SIG-M5 (cell line): Measurements from ENCODE around the gene RPRD2.
"Not testable (repeated sequence)": the region's sequence is repeated elsewhere in the genome, so short reads cannot be mapped to it uniquely, and the experiment has no call there.

Experiments used
- DNase-seq: peaks from one replicate; lab custom pipeline; 2025; lab: John Stamatoyannopoulos, UW

The RPRD2 gene

DNA sequence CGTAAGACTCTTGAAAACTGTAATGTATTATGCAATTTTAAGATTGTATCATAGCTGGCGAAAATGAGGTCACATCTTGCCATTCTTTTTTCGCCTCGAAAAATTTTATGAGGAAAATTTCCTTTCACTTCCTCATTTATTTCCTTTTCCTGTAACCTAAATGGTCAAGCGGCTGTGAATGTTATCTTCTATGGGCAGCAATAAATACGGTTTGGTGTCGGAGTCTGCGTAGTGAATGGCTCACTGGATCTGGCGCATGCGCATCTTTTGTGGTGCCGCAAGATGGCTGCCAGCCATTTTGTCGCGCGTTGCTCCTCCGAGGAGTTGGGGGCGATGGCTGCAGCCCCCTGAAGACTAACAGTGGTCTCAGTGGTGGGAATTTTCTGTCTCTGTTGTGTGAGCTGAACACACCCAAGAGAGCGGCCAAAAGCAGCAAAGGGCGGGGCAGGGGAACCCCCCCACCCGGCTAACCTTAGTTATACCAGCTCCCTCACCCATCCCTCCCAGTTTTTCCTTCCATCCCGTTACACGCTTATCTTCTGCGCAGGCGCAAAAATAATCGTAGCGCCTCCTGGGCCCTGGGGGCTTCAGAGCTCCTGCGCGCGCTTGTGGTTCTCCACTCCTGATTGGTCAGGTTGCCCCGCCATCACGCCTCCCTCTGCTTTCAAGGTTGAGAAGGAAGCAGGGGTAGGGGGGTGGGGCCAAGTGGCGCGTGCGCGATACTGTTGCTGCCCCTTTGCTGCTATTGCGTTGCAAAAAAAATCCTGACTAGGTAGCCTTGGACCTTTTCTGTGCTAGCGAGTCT lies at the start of gene RPRD2:
Gene RPRD2, plus strand, starts transcription at position 722 of the 805 bp plus-strand sequence. CDS start 568 bp downstream, outside the sequence.
- DNase-seq, result peak; percentile 98

GRCh38 chr1:150314691-150315090 lies 49.3 kb upstream of the RPRD2 start:
- not testable (repeated sequence) for DNase-seq

DNA sequence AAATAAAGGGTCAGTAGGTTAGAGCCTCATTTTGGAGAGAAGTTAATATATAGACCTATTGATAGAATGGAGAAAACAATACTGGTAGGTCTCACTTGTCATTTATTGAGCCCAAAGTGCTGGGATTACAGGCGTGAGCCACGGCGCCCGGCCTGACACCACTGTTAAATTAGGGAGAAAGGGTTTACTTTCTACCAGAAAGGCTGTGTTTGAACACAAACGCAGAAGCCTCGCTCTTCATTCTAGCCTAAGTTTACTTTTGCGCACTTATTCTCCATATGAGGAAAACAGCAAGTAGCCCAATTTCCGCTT lies 43.3 kb upstream of the RPRD2 start:
- DNase-seq, result no peak

DNA sequence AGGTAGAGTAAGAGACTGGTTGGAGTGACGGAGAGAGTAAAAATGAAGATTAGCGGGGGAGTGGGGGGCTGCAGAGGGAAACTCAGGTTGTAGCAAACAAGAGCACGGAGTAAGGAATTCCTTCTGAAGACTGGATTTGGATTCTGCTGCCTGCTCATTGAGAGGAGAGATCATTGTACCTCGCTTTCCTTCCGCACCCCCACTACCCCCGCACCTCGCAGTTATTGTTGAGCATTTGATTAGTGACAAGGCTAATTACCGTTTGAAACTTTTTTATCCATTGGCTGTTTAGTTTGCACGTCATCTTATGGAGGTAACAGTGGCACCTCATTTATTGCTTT lies 42.2 kb upstream of the RPRD2 start:
- no peak for DNase-seq

- peak; percentile 96 for DNase-seq
These were observed 41.6 kb upstream of the RPRD2 start for GRCh38 chr1:150322310-150322709.

DNA sequence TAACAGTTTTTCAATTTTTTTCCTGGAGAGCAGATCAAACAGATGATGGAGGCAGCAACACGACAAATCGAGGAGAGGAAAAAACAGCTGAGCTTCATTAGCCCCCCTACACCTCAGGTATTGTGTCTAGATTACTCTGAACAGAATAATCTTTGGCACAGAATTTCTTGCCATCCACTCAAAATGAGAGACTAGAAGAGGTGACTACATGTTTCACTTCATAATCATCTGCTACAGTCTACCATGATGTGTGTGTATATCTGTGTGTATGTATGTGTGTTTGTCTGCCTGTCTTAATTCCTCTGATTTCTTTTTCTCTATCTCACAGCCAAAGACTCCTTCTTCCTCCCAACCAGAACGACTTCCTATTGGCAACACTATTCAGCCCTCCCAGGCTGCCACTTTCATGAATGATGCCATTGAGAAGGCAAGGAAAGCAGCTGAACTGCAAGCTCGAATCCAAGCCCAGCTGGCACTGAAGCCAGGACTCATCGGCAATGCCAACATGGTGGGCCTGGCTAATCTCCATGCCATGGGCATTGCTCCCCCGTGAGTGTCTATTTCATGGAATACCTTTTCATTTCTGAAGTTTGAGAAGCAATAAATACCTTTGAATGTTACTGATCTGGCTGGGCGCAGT lies 31.2 kb upstream of the RPRD2 start:
- no peak for DNase-seq

DNA sequence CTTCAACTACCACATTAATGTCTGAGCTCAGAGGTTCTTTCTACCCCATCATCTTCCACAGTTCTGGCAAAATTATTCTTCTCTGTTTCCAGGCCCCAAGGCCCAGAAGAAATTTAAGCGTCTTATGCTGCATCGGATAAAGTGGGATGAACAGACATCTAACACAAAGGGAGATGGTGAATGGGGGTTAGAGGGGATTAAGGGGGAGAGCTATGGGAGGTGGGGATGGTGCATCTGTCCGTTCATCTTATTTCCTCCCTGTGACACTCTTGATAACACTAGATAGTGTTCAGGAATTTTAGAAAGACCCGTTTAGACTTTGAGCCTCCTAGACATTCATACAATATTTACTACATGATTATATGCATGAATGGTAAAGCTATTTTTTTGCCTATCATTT lies 17.6 kb upstream of the RPRD2 start:
- DNase-seq, result no peak

GRCh38 chr1:150352866-150353265 lies 11.1 kb upstream of the RPRD2 start:
- no peak for DNase-seq

DNA sequence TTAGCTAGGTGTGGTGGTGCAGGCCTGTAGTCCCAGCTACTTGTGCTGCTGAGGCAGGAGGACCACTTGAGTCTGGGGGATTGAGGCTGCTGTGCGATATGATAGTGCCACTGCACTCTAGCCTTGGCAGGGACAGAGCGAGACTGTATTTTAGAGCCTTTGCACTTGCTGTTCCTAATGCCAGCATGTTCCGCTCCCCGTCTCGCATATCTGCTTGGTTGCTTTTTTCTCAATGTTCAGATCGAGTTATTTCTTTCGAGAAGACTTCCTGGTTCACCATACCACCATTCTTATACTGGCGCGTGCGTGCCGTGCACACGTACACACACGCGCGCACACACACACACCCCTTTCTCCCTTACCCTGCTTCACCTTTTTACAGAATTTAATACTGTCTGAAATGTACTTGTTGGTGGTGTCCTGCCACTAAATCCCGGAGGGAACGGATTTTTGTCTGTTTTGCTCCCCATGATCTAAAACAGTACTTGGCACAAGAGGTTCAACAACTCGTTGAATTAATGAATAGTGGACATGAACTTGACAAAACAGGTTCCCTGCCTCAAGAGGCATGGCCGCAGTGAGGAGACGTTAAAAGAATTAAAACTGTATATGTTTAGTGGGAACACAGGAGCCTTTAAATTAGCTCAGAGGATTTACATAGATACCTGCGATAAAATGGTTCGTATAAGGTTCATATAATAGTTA lies 1.1 kb upstream of the RPRD2 start:
- DNase-seq, result no peak

DNA sequence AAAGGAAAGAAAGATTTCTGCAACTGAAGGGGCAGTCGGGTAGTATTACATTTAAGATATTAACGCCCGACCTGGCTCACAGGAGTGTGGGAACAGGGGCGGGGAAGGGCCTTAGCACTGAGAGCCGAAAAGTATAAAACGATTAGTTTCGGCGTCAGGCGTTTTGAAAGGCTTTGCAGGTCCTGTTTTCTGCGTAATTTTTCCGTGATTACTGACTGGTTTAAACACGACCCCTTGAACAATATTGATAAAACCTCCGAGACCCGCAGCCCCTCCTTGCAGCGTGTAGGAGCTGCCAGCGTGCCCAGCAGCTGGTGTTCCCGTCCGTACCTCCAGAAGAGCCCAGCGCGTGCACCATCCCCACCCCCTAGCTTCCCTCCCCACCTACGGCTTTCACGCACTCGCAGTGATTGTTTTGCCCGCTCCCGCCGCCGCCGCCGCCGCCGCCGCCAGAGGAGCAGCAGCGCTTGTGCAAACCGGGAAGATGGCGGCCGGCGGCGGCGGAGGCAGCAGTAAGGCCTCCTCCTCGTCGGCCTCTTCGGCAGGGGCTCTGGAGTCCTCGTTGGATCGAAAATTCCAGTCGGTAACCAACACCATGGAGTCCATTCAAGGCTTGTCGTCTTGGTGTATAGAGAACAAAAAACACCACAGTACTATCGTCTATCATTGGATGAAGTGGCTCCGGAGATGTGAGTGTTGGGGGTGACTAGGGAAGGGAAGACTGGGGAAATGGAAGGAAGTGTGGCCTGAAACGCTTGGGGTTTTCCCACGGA lies 470 bp downstream of the RPRD2 start:
- no peak for DNase-seq

GRCh38 chr1:150365941-150366340 lies 2.0 kb downstream of the RPRD2 start:
- no peak for DNase-seq

DNA sequence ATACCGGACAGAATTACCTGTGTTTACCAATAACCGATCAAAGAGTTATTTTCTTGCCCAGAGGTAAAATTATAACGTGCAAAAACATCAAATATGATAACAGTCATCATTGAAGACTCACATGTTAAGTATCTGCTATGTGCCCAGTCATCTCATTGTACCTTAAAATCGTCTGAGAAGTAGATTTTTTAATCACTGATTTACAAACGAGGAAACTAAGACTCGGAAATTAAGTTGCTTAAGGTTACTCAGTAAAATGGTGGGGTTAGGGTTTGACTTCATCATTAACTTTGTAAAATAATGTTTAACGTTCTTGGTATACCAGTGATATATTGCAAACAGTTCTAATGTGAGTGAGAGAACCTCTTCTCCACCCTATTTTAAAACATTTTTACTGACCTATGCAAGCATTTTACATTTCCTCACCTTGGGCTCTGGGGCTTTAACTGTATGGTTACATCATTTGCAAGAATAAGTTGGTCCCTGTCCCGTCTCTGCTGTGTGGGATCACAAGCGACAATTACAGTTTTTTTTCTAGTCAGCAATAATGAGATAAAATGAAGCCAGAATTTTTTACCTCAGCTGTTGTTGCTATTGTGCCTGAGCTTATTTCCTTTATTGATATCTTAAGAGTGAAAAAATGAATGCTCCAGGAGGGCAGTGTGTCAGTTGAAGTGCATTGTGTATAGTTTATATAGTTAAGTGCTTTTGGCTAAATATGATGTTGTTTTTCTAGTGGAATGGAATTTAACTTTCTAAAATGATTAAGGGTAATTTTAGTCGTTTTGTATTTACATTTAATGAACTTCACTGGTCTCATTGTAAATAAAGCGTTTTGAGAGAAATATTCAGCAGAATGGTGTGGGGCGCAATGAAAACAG lies 2.7 kb downstream of the RPRD2 start:
- no peak for DNase-seq

- no peak for DNase-seq
These were observed 7.2 kb downstream of the RPRD2 start for GRCh38 chr1:150371110-150371509.

DNA sequence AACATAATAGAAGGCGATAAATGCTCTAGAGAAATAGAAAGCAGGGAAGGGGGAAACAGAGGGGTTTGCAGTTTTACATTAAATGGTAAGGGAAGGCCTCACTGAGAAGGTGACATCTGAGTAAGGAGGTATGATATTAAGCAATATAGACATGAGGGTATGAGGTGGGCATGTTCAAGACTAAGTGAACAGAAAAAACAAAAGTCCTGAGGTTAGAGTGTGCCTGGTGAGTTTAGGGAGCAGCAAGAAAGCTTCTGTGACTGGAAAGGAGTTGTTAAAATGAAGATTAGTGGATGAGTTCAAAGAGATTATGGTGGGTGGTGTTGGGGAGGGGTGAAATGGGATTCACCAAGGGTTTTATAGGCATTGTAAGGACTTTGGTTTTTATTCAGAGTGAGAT lies 8.6 kb downstream of the RPRD2 start:
- no peak for DNase-seq

DNA sequence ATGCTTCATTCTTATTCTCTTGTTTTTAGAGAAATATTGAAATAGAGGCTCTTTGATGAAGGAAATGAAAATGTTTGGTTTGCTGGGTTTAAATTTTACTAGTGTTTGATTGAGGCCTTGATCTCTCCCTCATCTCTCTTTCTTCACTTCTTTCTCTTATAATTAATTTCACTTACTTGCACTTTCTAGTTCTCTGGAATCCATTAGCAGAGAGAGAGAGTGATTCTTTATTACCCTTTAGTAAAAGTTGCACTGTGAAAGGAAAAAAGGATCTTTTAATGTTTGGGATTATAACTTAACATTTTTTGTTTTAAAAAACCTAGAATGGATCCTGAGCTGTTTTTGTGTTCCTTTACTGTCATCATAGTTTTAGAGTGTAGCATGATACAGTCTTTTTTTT lies 12.2 kb downstream of the RPRD2 start:
- no peak for DNase-seq

- no peak for DNase-seq
These were observed 19.8 kb downstream of the RPRD2 start for GRCh38 chr1:150383631-150384324.

DNA sequence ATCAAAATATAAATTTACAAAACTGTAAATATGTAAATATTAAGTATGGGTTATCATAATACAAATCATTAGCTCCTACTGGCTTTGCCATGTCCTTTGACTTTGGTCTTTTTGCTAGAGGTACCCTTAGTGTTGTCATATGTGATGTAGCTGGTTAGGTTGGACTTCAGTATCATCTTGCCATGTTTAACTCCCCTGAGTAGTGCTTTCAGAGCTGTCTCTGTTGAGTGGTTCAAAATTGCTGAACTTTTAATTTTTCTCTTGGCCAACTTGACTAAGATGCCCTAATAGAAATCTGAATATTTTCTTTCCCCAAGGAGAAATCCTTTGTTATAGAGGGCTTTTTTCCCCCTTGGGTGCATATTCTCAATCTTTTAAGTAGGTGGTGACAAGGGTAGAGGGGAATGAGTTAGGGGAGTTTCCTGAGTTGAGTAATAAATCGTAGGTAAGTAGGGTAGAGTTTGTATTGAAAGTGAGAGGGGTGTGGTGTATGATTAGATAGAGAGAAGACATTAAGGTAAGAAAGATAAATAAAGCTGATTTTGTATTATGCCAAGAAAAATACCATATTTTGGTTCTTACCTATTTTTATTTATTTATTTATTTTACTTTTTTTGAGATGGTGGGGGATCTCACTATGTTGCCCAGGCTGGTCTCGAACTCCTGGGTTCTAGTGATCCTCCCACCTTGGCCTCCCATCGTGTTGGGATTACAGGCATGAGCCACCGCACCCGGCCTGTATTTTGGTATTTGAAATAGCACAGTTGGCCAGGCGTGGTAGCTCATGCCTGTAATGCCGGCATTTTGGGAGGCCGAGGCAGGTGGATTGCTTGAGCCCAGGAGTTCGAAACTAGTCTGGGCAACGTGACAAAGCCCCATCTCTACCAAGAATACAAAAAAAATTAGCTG lies 21.8 kb downstream of the RPRD2 start:
- no peak for DNase-seq

GRCh38 chr1:150386592-150386991 lies 22.6 kb downstream of the RPRD2 start:
- no peak for DNase-seq

- DNase-seq, result no peak
These were observed 23.3 kb downstream of the RPRD2 start for GRCh38 chr1:150387200-150387599.

DNA sequence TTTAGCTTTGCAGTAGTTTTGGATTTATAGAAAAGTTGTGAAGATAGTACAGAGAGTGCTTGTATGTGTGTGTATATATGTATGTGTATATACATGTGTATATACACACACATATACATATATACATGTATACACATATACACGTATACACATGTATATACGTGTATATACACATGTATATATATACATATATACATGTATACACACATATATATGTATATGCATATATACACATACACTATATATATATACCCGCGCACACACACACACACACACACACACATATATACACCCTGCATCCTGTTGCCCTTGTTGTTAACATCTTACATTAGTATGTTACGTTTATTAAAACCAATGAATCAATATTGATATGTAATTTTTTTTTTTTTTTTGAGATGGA lies 24.3 kb downstream of the RPRD2 start:
- DNase-seq, result no peak
